GM18499 (cell line): Measurements from ENCODE around the gene OR10A4.
"Not testable (repeated sequence)": the region's sequence is repeated elsewhere in the genome, so short reads cannot be mapped to it uniquely, and the experiment has no call there.

Experiments used
- ATAC-seq: cut with Tn5 transposase; IDR thresholded peaks from one replicate; pipeline ENCODE4 v1.9.1; 2021; ENCODE audit warnings: moderate number of reproducible peaks; ENCODE audit not compliant: insufficient read depth, unreplicated experiment

Gene OR10A4, protein sequence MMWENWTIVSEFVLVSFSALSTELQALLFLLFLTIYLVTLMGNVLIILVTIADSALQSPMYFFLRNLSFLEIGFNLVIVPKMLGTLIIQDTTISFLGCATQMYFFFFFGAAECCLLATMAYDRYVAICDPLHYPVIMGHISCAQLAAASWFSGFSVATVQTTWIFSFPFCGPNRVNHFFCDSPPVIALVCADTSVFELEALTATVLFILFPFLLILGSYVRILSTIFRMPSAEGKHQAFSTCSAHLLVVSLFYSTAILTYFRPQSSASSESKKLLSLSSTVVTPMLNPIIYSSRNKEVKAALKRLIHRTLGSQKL

DNA sequence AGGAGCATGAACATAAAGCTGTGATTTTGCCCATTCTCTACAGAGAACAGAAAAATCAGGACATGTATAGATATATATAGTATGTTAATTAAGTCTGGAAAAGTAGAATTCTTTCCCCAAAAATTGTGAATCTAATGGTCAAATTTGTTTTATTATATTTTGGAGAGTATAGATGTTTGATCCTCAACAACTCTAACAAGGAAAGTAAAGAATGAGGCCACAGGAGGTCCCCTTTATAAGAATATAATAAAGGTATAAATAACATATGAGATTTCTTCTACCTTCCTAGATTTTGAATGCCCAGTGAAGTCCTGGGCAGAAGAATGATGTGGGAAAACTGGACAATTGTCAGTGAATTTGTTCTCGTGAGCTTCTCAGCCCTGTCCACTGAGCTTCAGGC lies at the start of gene OR10A4:
OR10A4 (plus strand) TSS at position 301 of the 400 bp plus-strand sequence; CDS start at position 324, 23 bp downstream.
- ATAC-seq: no peak

DNA sequence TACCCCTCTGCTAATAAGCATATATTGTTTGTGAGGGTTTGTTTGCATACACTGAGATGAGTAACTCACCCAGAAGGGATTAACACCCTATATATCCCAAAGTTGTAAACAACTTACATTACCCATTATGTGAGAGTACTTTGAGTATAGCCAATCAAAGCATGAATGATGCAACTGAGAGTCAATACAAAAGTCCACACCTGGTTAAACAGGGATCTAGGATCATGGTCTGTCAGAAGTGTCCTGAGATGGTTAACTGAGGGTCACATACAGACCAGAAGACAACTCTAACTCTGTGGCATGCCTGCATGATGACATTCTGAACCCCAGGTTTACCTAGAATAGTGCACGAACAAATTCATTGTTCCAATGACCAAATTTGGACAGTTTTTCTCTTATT lies 48.3 kb upstream of the OR10A4 start:
- no peak for ATAC-seq

- no peak for ATAC-seq
These were observed 43.1 kb upstream of the OR10A4 start for GRCh38 chr11:6833356-6833755.

DNA sequence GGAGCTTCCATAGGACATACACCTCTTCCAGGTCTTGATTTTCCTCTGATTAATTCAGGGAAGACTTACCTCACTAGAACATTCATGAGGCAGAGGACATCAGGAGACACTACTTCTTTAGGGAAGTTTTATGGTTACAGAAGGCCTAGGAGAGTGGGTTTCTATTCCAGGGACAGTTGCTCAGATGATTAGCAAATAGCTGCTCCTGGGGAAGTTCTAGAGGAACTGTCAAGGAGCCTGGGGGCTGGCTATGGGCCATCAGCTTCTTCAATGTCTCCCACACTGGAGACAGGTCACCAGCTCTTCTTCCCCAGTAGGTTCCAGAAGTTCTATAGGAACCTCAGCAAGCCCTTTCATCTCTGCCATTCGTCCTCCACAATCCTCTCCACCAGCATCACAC lies 42.4 kb upstream of the OR10A4 start:
- no peak for ATAC-seq

- no peak for ATAC-seq
These were observed 34.7 kb upstream of the OR10A4 start for GRCh38 chr11:6841694-6842093.

DNA sequence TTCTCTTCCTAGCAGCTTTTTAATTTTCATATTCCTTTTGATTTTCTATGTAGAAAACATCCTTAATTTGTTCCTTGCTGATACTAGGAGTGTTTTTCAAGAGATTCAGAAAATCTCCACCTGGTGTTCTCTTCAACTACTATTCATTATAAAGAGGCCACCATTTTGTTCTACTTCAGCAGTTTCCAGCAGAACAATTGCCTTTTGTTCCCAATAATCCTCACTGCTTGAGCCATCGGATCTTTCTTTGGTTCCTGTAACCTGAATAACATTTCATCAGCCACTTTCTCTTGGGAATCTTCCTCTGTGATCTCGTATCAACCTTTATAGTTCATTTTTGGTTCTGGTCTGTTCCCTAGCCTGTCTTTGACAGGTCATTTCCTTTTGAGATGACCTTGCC lies 32.8 kb upstream of the OR10A4 start:
- no peak for ATAC-seq

DNA sequence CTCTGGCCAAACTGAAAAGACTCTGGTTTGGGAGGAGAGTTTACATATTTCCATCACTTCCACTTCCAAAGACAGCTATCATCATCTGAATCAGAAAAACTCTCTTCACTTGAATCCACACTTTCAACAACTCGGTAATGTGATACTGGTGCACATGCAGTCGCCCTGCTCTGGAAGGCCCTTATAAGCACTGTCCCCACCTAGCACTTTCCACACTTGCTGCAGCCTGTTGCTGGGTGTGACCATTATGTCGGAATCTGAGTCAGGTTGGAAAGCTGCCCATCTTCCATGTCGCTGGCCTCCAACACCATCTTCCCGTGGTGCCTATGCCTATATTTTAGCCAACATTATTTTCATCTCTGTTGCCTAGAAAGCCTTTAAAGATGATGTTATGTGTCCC lies 32.1 kb upstream of the OR10A4 start:
- no peak for ATAC-seq

DNA sequence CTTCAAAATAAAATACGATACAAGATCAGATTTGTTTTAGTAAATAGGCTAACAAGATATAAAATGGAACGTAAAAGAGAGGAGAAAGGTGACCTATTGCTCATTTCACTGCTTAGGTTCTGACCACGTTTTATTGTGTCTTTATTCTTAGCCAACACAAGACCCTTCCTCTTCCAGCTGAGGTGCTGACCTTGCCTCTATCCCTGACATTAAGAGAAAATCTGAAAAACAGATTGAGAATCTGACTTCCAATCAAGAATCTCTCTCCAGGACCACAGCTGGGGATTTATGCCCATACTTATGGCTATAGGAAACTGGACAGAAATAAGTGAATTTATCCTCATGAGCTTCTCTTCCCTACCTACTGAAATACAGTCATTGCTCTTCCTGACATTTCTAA lies 31.0 kb upstream of the OR10A4 start, which contains the start of gene OR10A5:
OR10A5 (plus strand) TSS at position 301 of the 400 bp plus-strand sequence; CDS start at position 301, 0 bp downstream.
- no peak for ATAC-seq

- ATAC-seq: no peak
These were observed 25.9 kb upstream of the OR10A4 start for GRCh38 chr11:6850526-6850925.

- ATAC-seq: not testable (repeated sequence)
These were observed 21.6 kb upstream of the OR10A4 start for GRCh38 chr11:6854801-6855200.

DNA sequence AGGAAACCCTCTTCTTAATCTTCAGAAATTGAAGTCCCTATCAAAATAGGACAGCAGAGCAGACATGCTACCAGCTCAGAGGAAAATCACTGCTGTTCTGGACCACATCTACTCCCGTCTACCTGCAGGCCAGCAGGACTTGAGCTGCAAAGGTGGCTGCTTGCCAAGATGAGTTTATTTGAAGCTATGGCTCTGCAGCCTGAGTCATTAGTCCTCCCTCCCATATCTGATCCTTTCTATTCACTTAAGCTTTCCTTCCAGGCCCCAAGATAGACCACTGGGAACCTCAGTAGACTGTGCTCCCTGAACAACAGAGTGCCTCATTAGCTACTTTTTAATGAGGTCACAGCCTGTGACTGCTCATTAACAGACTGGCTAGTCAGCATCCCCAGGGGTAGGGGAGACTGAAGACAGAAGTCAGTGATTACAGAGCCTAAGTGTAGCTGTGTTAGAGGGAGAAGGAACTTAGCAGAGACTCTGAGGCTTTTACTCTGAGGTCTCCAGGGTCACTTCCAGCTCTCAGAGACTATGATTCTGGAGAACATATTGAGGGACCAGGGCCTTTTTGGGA lies 20.4 kb upstream of the OR10A4 start:
- ATAC-seq: no peak

DNA sequence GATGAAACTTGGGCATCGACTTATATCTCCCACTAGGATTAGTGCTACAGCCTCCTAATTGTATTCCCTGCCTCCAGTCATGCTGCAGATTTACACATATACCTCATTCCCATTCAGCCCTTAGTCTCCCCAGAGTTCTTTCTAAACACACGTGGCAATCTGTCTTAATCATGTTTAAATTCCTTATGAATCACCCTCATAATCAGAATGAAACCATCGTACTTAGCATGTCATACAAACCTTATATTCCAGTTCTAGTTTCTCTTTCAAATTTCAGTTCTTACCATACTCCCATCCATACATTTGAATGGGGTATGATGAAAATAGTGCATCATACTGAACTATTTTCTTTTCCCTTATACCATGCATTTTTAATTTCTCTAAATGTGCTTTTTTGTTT lies 19.6 kb upstream of the OR10A4 start:
- peak; percentile 73 for ATAC-seq

DNA sequence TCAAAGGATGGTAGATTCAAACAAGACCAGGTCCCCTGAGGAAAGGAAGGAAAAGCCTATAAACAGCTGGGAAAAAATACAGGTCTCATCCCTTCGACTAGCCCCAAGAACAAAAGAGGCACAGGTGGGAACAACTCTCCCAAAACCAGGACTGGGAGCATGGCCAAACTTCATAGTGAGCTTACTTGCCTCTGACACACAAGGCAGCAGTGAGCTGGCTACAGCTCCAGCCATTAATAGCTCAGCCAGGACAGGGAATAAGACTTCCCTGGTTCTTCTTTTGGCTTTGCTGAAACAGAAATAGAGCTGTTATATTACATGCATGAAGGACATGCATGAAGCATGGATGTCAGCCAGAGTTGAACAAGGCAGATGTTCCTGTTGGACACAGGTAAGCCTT lies 13.5 kb upstream of the OR10A4 start, which contains the start of gene OR10A2:
OR10A2 (plus strand) TSS at position 97 of the 400 bp plus-strand sequence. CDS start 6,698 bp downstream, outside the sequence.
- no peak for ATAC-seq

- no peak for ATAC-seq
These were observed 12.0 kb upstream of the OR10A4 start for GRCh38 chr11:6864438-6864837.

DNA sequence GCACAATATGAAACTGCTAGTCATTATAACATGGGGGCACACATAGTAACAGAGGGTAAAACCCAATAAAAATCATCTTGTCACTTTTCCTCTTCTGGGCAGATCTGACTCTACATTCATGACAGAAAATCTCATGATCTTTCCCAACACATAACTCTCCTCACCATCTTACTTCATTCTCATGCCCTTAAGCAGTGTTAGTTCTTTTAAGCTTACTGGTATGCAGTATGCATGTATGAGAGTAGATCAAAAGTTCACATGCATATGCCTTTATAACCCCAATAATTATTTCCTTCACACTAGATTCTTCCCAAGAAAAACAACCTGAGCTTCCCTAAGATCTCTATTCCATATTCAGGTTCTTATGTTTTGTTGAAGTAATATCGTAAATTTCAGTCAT lies 5.1 kb upstream of the OR10A4 start:
- ATAC-seq: no peak

GRCh38 chr11:6875761-6876160 lies 664 bp upstream of the OR10A4 start:
- no peak for ATAC-seq

- ATAC-seq: no peak
These were observed 489 bp downstream of the OR10A4 start for GRCh38 chr11:6876914-6877313.

DNA sequence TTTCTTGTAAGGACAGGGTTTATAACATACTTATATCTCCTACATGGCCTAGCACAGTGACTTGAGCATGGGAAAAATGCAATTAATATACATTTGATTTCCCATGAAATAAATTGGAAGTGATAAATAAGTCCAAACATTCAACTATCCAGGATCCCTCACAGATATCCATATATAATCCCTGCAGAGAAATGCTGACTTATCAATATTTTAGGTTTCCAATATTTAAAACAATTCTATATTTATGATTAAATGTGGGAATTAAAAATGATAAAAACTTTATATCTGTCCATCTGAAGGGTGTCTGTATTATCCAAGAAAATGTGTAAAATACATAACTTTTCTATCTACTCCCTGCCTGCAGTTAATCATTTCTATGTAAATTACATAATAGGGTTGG lies 6.3 kb downstream of the OR10A4 start:
- no peak for ATAC-seq

DNA sequence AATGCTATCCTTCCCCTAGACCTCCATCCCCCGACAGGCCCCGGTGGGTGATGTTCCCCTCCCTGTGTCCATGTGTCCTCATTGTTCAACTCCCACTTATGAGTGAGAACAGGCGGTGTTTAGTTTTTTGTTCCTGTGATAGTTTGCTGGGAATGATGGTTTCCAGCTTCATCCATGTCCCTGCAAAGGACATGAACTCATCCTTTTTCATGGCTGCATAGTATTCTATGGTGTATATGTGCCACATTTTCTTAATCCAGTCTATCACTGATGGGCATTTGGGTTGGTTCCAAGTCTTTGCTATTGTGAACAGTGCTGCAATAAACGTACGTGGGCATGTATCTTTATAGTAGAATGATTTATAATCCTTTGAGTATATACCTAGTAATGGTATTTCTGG lies 11.3 kb downstream of the OR10A4 start:
- ATAC-seq: not testable (repeated sequence)

GRCh38 chr11:6888830-6889229 lies 12.4 kb downstream of the OR10A4 start:
- no peak for ATAC-seq

DNA sequence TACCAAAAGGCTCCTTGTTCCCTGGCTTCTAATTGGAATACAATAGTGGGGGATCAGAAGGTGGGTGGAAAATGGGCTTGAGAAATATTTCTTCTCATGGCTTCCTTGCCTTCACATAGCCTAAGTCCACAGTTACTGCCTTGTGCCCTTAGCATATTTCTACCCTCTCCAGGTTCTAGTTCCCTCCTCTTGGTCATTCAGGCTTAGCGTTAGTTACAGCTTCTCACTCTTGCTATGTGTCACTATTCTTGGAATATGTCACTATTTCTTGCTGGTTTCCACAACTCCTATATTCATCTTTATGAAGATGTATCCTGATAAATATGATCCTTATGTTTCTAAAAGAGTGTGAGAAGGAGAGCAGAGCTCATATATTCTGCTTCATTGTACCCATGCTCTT lies 13.4 kb downstream of the OR10A4 start:
- no peak for ATAC-seq

DNA sequence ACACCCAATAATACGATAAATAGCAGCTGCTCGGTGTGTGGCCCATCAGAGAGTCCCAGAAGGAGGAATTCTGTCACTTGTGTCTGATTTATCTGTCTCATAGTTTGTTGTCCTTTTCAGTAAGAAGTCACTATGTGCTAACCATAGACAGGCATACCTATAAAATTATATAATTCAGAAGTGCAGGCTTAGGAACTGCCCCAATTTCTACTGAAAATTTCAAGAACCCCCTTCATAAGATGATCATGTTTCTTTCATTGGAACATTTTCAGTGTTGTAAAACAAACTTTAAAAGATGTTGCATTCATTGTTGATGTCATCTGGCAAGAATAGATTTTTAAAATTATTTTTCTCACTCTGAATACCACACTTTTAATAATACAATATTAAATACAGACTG lies 16.0 kb downstream of the OR10A4 start, which contains the start of gene OR2D2:
OR2D2 (minus strand) TSS at position 101 of the 400 bp plus-strand sequence; CDS start at position 101, 0 bp downstream.
- ATAC-seq: no peak
